Astrocyte of the cerebellum (primary cell): ENCODE measurements around the gene APLP2.

Source experiments
- DNase-seq: peaks from one replicate; pipeline ENCODE4 v3.0.0-alpha.2; 2011; ENCODE audit warnings: low read depth
- H3K4me3 ChIP-seq: 2 replicates; pipeline ENCODE4 v1.5.1; 2011; ENCODE audit warnings: mild to moderate bottlenecking, low read depth, low read length, moderate library complexity
- in situ Hi-C: cut with HindIII; loops from 2 replicates; pipeline ENCODE4 v1.10.0; 2017; ENCODE audit warnings: low sequenced_read_pairs
- TF ChIP-seq, protein P1 (sequence below): IDR thresholded peaks from 2 replicates; pipeline ENCODE4 v1.5.1; 2012; ENCODE audit warnings: low read length, low read depth, moderate library complexity, mild to moderate bottlenecking; ENCODE audit errors: missing control alignments

APLP2 gene

DNA sequence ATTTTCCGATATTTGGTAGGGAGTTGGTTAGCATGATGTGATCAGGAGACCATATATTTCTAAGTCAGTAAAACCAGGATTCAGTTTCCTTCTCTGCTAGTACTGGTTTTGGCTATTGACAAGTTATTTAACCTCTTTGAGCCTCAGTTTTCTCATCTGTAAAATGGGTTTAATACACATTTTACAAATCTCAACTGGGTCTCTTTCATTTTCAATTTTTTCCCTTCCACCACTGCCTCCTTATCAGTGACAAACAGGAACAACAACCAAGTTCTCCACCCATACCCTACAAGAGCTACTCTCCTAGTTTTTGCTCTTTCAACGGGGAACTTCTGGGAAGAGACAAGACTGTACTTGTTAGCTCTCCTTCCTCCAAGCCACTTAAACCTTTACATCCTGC lies 6.2 kb upstream of the APLP2 start:
- H3K4me3 ChIP-seq, result no peak overlapping the region
- TF ChIP-seq, protein P1, sequence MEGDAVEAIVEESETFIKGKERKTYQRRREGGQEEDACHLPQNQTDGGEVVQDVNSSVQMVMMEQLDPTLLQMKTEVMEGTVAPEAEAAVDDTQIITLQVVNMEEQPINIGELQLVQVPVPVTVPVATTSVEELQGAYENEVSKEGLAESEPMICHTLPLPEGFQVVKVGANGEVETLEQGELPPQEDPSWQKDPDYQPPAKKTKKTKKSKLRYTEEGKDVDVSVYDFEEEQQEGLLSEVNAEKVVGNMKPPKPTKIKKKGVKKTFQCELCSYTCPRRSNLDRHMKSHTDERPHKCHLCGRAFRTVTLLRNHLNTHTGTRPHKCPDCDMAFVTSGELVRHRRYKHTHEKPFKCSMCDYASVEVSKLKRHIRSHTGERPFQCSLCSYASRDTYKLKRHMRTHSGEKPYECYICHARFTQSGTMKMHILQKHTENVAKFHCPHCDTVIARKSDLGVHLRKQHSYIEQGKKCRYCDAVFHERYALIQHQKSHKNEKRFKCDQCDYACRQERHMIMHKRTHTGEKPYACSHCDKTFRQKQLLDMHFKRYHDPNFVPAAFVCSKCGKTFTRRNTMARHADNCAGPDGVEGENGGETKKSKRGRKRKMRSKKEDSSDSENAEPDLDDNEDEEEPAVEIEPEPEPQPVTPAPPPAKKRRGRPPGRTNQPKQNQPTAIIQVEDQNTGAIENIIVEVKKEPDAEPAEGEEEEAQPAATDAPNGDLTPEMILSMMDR, result no peak
- no peak for DNase-seq
- in situ Hi-C loops, result no loop called here

DNA sequence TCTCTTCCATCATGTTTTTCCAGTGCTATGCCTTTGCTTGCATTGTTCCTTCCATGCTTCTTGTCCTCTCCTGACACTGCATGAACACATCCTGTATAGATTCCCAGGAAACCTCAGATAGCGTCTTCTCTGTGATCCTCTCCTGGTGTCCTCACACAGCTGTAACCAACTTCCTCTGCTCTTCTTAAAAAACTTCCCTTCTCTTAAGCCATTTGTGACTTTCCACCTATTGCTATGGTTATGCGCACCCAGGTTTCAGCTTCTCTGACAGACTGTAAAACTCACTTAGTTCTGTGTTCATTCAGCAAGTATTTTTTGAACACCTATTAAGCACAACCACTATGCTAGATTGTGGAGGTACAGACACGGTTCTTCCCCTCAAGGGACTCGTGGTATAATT lies 5.1 kb upstream of the APLP2 start:
- no peak for DNase-seq
- in situ Hi-C loops, result no loop called here
- TF ChIP-seq, protein P1, result no peak
- H3K4me3 ChIP-seq, result no peak overlapping the region

DNA sequence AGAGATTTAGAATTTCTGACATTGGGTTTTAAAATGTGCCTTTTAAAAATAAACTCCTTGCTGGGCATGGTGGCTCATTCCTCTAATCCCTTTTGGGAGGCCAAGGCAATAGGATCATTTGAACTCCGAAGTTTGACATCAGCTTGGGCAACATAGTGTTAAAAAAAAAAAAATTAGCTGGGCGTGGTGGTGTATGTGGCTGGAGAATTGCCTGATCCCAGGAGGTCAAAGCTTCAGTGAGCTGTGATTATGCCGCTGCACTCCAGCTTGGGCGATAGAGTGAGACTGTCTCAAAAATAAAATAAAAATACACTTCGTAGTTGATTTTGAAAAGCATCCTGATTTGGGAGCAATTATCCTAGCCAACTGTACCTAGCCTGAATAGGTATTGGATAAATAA lies 3.4 kb upstream of the APLP2 start:
- TF ChIP-seq, protein P1, result no peak
- H3K4me3 ChIP-seq, result no peak overlapping the region
- DNase-seq, result no peak
- in situ Hi-C loops, result no loop called here

DNA sequence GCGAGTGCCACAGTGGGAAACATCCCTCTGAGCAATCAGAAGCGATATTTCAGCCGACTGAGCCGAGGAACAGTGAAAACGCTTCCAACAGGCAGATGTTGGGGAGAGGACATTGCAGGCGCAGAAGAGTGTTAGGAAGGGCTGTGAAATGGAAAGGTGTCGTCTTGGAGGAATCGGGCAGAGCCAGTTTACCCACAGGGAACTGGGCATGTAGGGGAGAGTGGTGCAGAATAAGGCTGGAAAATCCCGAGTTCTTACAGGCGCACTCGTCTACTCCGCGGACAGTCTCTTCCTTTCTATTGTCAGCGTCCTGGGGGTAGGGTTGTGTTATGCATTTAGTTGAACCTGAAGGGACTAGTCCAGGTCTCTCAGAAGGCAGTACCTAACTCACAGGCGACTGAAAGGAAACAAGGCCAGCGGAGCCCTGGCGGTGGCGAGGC lies 1.1 kb upstream of the APLP2 start:
- H3K4me3 ChIP-seq, result peak overlapping the region; percentile 69
- in situ Hi-C loops, result no loop called here
- no peak for DNase-seq
- TF ChIP-seq, protein P1, result no peak

DNA sequence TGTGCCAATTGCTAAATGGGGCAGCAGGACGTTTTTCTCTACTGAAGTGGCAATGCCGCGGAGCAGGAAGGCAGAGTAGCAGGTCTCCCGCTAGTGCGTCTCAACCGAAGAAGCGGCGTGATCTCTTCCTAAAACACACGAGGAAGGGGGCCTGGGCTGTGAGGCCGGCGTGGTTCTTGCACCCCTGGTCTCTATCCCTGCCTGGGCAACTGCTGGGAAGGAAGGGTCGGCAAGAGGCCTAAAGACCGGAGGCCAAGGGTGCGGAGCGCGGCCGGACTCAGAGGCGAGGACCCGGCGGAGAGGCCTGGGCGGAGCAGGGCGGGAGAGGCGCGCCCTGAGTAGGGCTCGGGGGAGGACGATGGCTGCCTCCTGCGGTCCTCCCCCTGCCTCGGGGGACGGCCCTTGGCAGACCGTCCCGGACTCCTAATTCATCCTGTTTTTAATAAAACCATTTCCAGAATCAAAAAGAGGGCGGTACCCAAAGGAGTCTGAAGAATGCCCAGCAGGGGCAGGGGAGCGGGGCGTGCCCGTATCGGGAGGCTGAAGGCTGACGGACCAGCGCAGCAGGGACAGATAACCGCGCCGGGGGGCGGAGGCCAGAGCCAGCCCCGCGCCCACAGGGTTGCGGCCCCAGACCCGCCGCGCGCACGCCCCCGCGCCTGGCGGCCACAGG lies 572 bp upstream of the APLP2 start:
- in situ Hi-C loops, result no loop called here

DNA sequence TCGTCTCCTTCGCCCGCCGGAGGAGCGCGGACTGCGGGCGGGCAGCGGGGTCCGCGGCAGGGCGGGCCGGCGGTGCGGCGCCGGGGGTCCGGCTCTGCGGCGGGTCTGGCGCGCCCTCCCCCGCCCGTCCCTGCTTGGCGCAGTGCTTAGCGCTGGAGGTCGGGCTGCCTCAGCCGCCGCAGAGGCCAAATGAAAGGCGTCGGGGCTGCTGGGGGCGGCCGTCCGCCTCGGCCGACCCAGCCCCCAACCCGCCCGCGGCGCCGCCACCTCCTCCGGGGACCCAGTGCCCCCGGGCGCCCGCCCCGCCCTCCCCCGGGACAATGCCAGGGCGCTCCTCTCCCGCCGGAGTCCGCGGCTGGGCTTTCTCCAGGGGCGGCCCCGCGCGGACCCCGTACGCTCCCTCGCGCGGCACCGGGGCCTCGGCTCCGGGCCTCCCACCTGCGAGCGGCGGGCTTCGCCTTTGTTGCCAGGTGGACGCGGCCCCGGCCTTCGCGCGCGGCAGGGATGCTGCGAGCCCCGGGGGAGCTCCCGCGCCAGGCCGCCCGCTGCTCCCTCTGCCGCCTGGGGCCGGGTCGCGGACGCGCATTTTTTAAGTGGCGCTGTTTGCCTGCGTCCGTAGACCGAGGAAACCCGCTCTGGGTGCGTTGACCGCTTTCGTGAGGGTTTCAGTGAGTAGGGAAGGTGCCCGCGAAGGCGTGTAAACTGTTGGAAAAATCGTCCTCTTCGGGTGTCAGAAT lies 583 bp downstream of the APLP2 start:
- no peak for DNase-seq
- TF ChIP-seq, protein P1, result no peak
- peak overlapping the region; percentile 69 for H3K4me3 ChIP-seq
- in situ Hi-C loops, result no loop called here

More for the DNA sequence above, 572 bp upstream of the APLP2 start:
- peak overlapping the region; percentile 69 for H3K4me3 ChIP-seq
- DNase-seq, result peak; percentile 60
- TF ChIP-seq, protein P1, result peak; percentile 12
